NCI-H2171 (cell line): Measurements from ENCODE around the gene TMEM213.
"Not testable (repeated sequence)": the region's sequence is repeated elsewhere in the genome, so short reads cannot be mapped to it uniquely, and the experiment has no call there.

Source experiments
- DNase-seq: peaks from one replicate; lab custom pipeline; 2025; lab: John Stamatoyannopoulos, UW

The TMEM213 gene

DNA sequence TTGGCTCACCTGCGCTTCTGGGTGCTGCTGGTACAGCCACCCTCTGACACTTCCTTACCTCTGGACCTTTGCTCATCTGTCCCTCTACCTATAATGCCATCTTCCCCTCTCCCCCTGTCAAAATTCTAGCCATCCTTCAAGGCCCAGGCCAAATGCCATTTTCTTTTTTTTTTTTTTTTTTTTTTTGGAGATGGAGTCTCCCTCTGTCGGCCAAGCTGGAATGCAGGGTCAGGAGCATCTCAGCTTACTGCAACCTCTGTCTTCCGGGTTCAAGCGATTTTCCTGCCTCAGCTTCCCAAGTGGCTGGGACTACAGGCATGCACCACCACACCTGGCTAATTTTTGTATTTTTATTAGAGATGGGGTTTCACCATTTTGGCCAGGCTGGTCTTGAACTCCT is 748 bp upstream of the TMEM213 start:
- DNase-seq: not testable (repeated sequence)

- DNase-seq: no peak
Measured at GRCh38 chr7:138798836-138799235, 1.0 kb downstream of the TMEM213 start.

DNA sequence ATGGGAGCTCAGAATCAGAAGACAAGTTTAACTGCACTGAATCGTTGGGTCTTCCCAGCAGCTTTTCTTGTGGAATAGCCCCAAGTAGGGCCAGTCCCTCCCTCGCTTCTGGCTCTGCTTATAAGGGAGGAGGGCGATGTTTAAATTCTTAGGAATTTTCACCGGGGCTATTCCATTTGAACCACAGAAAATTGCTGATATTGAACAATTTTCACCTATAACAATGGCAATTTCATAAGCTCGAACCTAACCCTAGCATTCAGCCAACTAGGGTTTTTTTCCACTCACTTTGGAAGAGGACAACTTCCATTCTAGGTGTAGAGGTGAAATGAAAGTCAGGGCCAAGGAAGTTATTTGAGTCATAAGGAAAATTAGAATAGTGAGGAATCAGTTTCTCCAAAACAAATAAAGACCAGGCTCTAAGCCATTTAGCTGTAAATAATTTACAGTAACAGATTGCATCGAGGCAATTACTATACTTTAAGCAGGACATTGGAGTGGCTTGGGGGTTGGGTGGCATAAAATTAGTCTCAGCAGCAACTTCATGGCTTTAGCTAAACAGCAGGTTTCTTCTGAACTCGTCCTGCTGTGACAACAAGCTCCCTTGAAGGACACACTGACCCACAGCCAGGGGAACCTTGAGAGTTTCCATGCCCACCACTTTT is 1.7 kb downstream of the TMEM213 start:
- DNase-seq: no peak

DNA sequence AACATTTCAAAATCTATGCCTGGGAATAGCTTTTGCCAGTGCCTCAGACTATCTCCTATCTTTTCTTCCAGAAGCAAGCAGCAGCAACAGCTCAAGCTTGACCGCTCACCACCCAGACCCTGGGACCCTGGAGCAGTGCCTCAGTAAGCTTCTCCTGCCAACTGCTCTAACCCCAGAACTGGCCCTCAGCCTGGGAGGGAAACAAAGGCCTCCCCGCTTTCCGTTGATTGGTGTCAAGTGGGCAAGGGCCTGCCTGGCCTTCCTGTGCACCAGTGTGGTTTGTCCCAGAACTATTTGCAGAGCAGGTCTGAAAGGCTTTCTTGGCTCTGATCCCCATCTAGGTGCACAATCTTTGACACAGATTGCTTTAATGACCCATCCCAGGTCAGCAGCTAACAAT is 3.5 kb downstream of the TMEM213 start:
- no peak for DNase-seq

GRCh38 chr7:138802706-138803105 is 4.9 kb downstream of the TMEM213 start:
- DNase-seq: no peak

DNA sequence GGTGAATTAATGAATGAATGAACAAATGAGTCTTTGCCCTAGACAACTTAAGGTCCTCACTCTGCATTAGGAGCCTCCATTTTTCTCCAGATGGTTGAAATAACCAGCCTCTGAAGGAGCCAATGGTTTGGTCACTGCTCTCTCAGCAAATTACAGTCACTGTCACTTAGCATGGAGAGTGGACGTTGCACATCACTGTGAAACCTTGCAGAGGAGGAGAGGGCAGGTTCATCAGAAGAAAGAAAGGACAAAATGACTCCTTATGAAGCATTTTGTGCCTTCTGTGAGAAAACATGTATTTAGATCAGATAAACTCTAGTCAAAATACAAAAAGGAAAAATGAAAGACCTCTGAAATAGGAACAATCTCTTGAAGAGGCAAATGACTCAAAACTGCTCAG is 6.8 kb downstream of the TMEM213 start:
- no peak for DNase-seq

DNA sequence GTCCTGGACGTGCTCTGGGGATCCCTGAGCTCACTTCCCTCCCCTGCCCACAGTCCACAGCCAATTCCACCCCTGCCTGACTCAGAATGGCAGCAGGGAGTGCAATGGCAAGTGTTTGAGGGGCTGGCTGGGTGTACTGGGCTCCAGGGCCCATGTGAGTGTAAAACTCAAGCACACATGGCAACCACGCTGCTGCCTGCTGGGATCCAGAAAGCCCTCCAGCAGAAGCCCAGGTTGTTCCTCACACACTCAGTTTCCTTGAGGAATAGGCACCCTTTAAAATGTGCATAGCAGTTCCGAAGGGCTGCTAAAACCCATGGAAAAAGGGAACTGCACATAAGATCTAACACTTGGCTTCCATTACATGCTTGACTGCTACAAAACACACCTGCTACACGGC is 11.6 kb downstream of the TMEM213 start:
- DNase-seq: no peak

GRCh38 chr7:138811327-138811726 is 13.5 kb downstream of the TMEM213 start:
- DNase-seq: not testable (repeated sequence)

DNA sequence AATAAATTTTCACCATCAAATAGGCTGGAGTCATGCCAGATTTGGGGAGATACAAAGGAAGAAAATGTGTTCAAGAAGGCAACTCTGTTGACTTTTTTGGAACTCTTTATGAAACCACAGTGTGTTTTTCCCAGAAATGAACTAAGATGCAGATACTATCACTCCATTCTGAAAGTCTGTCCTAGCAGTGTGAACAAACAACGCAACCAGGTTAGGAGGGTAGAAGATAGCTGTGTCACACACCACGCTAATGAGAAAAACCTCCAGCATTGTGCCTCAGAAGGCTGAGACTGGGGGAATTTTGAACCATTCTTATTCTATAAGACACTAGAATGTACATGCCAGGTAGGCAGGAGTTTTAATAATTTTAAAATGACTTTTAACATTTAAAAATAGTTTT is 16.2 kb downstream of the TMEM213 start:
- DNase-seq: no peak

DNA sequence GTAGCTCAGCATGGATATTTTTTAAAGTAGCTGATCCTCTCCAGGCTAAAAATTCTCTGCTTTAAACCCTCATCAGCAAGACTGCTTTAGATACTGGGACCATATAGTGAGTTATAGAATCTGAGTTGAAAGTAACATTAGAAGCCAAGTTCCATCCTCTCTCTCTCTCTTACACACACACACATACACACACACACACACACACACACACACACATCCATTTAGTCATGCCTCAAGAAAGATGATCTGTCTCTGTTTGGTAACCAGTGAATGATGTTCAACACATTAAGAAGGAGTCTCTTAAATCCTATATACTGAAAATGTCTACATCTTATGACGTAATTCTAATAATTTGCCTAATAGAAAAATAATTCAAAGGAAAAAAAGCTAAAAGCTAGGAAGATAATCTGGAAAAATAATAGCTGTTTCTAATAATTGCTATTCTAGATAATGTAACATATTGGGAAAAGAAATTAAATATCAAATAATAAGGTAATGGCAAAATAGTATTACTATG is 17.1 kb downstream of the TMEM213 start:
- no peak for DNase-seq

- DNase-seq: no peak
Measured at GRCh38 chr7:138816650-138817049, 18.9 kb downstream of the TMEM213 start.

GRCh38 chr7:138819625-138820024 is 21.8 kb downstream of the TMEM213 start:
- no peak for DNase-seq

- no peak for DNase-seq
Measured at GRCh38 chr7:138821912-138822311, 24.1 kb downstream of the TMEM213 start.

DNA sequence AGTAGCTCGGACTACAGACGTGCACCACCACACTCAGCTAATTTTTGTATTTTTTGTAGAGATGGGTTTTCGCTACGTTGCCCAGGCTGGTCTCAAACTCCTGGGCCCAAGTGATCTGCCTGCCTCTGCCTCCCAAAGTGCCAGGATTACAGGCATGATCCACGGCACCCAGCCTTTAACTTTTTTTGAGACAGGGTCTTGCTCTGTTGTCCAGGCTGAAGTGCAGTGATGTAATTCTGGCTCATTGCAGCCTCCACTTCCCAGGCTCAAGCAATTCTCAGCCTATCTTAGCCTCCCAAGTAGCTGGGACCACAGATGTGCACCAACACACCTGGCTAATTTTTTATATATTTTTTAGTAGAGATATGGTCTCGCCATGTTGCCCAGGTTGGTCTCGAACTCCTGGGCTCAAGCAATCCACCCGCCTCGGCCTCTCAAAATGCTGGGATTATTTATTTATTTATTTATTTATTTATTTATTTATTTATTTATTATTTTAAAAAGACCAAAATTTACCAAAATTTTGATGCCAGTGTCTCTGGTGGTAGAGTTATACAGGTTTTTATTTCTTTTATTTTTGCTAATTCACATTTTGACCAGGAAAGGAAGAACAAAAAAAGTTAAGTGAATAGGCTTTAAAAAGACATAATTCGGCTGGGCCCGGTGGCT is 25.2 kb downstream of the TMEM213 start:
- no peak for DNase-seq

GRCh38 chr7:138825049-138825721 is 27.4 kb downstream of the TMEM213 start:
- DNase-seq: no peak

GRCh38 chr7:138828302-138828701 is 30.5 kb downstream of the TMEM213 start:
- DNase-seq: no peak

DNA sequence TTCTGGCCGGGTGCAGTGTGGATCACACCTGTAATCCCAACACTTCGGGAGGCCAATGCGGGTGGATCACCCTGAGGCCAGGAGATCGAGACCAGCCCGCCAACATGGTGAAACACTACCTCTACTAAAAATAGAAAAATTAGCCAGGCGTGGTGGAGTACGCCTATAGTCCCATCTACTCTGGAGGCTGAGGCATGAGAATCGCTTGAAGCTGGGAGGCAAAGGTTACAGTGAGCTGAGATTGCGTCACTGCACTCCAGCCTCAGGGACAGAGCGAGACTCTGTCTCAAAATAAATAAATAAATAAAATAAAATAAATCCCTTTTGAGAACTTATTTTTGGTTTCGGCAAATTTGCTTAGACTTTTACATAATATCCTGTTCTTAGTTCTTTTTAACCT is 31.5 kb downstream of the TMEM213 start:
- no peak for DNase-seq

DNA sequence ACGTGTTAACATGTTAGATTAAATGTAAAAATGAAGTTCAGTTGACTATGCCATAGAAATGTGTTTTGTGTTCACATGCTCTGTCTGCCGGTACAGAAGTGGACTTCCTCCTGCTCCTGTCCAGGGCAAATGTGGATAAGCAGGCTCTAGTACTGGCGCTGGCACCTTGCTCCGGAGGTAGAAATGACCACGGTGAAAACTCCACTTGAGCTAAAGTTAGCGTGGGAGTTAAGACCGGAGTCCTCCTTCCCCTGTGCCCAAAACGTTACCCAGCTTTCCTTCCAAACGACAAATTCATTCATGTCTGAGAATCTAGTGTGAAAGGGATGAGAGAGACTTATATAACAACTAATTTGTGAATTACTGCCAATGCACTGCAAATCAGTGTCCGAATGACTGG is 35.2 kb downstream of the TMEM213 start:
- DNase-seq: no peak

DNA sequence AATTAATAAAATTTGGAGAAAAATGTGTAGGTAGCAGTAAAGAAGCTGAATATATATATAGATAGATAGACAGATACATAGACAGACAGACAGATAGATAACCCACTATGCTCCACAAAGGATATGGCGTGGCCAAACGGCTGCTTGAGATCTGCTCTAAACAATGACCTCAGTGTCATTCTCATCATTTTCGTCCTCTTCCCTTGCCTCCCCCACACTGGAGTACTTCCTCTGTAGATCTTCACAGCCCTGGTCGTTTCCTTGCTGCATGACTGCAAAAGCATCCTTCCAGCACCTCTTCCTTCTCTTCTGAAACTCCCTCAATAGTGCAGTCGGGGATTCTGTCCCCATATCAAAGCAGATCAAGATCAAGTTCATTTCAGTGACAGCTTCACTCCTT is 35.8 kb downstream of the TMEM213 start:
- DNase-seq: no peak

DNA sequence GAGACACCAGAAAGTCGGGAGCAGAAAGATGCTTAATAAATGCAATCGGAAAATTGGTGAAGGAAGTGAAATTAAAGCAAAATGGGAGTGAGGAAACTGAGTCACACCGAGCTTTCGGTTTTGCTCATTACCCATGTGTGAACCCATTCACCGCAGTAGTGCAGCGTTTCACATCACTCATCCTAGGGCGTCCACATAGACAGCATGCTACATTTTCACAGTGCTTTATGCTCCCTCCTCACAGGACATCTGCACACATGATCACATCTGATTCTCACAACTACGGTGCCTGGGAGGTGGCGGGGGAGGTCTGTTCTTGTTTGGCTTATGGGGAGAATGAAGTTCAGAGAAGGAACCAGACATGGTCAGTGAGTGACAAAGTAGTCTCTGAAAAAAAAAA is 36.8 kb downstream of the TMEM213 start:
- no peak for DNase-seq

DNA sequence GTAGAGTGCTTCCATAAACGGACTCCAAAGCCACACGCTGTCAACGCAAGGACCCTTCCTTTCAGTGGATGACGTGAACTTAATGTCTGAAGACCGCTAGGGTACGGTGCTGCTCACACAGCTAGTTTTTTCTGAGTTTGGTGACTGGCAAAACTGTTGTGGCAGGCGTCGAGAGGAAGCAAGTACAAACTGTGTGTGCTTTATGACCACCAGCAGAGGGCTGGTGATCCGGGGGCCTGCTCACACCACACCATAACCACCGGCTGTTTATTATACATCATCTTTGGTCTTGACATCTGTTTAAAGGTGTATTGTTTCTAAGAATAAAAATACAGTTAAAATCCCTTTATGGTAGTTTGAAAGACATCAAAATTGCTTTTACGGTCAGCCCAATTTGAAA is 37.3 kb downstream of the TMEM213 start:
- DNase-seq: no peak

GRCh38 chr7:138837627-138838026 is 39.8 kb downstream of the TMEM213 start:
- no peak for DNase-seq

DNA sequence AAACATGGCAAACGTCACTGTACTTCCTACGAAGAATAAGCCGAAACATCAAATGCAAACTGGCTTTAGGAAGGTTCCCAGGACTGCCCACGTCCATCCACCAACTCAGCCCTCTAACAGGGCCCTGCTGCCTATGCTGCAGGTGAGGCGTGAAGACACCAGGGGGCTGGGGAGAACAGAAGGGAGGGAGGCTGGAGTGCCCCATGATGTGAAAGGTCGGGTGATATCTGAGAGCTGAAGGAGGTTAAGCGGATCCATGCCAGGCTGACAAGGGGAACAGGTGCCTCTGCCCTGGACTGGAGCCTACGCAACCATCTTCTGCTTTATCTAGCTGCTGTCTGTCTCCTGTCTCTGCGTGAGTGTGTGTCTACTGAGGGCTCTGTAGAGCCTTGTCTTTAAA is 40.4 kb downstream of the TMEM213 start:
- no peak for DNase-seq
